Measurements from ENCODE around the gene CDS2.
A peak's percentile ranks its signal among the peaks of the same experiment; 100 is the strongest.

The CDS2 gene

GRCh38 chr20:5085380-5085779, 41.4 kb upstream of the CDS2 start:
- no peak overlapping the region for H2AFZ ChIP-seq (ENCODE audit: insufficient read depth, low read length, poor library complexity)
- H2BK5ac ChIP-seq (ENCODE audit: low read depth, low read length, poor library complexity): no peak overlapping the region
- H3K36me3 ChIP-seq (ENCODE audit: control insufficient read depth in 1 of 2, insufficient read depth in 2 of 2, low read length in 2 of 2): no peaks in the 10 kb centered on the region
- H3K18ac ChIP-seq (ENCODE audit: low read length): no peak overlapping the region
- no peaks in the 10 kb centered on the region for H3K79me1 ChIP-seq (ENCODE audit: low read length)
- H3K4ac ChIP-seq (ENCODE audit: low read depth, low read length): no peak overlapping the region
- H3K79me2 ChIP-seq (ENCODE audit: control insufficient read depth, insufficient read depth, low read length, poor library complexity): no peaks in the 10 kb centered on the region
- peaks cover 0 to 2% of the 10 kb centered on the region in 2 experiments for H3K4me1 ChIP-seq (ENCODE audit: control insufficient read depth in 1 of 2, insufficient read depth in 2 of 2, low read length in 2 of 2)
- H3K9me3 ChIP-seq (ENCODE audit: insufficient read depth, low read depth, low read length): no peaks in the 10 kb centered on the region
- H2BK120ac ChIP-seq (ENCODE audit: insufficient read depth, low read length, poor library complexity): no peak overlapping the region
- no peak overlapping the region for H4K12ac ChIP-seq (ENCODE audit: low read depth, low read length)
- H4K8ac ChIP-seq (ENCODE audit: low read depth, low read length): no peak overlapping the region
- no peak overlapping the region for H3K9ac ChIP-seq (ENCODE audit: low read length)
- WGBS (ENCODE audit: extremely low coverage, insufficient coverage, insufficient read length): no CpG with 5 or more reads among the region's 4 CpGs
- no peak overlapping the region for H4K91ac ChIP-seq (ENCODE audit: low read depth, low read length)
- H3K4me3 ChIP-seq (ENCODE audit: low read depth, low read length): no peak overlapping the region
- DNase-seq: peak; percentile 89 to 90
- no peak overlapping the region for H3K4me2 ChIP-seq (ENCODE audit: low read length)
- H3K23ac ChIP-seq (ENCODE audit: low read length): no peak overlapping the region
- H2AK5ac ChIP-seq (ENCODE audit: low read length): no peak overlapping the region
- no peak overlapping the region for H3K14ac ChIP-seq (ENCODE audit: low read length)
- H3K27me3 ChIP-seq (ENCODE audit: insufficient read depth, low read length): no peaks in the 10 kb centered on the region
- H2BK12ac ChIP-seq (ENCODE audit: low read length): no peak overlapping the region
- no peak overlapping the region for H3K27ac ChIP-seq (ENCODE audit: low read depth, low read length)

GRCh38 chr20:5088688-5089087, 38.1 kb upstream of the CDS2 start:
- Histone ChIP-seq H3K23ac (ENCODE audit: low read length) (no peak overlapping the region), H3K4me2 (ENCODE audit: low read length) (no peak overlapping the region), H3K9ac (ENCODE audit: low read length) (no peak overlapping the region), H2BK120ac (ENCODE audit: insufficient read depth, low read length, poor library complexity) (no peak overlapping the region), H2BK12ac (ENCODE audit: low read length) (no peak overlapping the region), H3K4ac (ENCODE audit: low read depth, low read length) (no peak overlapping the region), H4K12ac (ENCODE audit: low read depth, low read length) (no peak overlapping the region), H3K27me3 (ENCODE audit: insufficient read depth, low read length) (no peaks in the 10 kb centered on the region), H3K27ac (ENCODE audit: low read depth, low read length) (no peak overlapping the region), H3K14ac (ENCODE audit: low read length) (no peak overlapping the region), H4K91ac (ENCODE audit: low read depth, low read length) (no peak overlapping the region), H2BK5ac (ENCODE audit: low read depth, low read length, poor library complexity) (no peak overlapping the region), H3K79me2 (ENCODE audit: control insufficient read depth, insufficient read depth, low read length, poor library complexity) (no peaks in the 10 kb centered on the region), H3K9me3 (ENCODE audit: insufficient read depth, low read depth, low read length) (no peaks in the 10 kb centered on the region), H4K8ac (ENCODE audit: low read depth, low read length) (no peak overlapping the region), H3K79me1 (ENCODE audit: low read length) (no peaks in the 10 kb centered on the region), H2AK5ac (ENCODE audit: low read length) (no peak overlapping the region), H3K36me3 (ENCODE audit: control insufficient read depth in 1 of 2, insufficient read depth in 2 of 2, low read length in 2 of 2) (no peaks in the 10 kb centered on the region), H3K4me3 (ENCODE audit: low read depth, low read length) (no peak overlapping the region), H3K18ac (ENCODE audit: low read length) (no peak overlapping the region), H3K4me1 (ENCODE audit: control insufficient read depth in 1 of 2, insufficient read depth in 2 of 2, low read length in 2 of 2) (no peaks in the 10 kb centered on the region), H2AFZ (ENCODE audit: insufficient read depth, low read length, poor library complexity) (no peak overlapping the region)
- no peak for DNase-seq
- no CpG with 5 or more reads among the region's 3 CpGs for WGBS (ENCODE audit: extremely low coverage, insufficient coverage, insufficient read length)

- Histone ChIP-seq H3K27me3 (ENCODE audit: insufficient read depth, low read length) (no peaks in the 10 kb centered on the region), H3K9me3 (ENCODE audit: insufficient read depth, low read depth, low read length) (no peaks in the 10 kb centered on the region), H2BK12ac (ENCODE audit: low read length) (no peak overlapping the region), H3K4me3 (ENCODE audit: low read depth, low read length) (no peak overlapping the region), H3K23ac (ENCODE audit: low read length) (no peak overlapping the region), H2AFZ (ENCODE audit: insufficient read depth, low read length, poor library complexity) (no peak overlapping the region), H3K36me3 (ENCODE audit: control insufficient read depth in 1 of 2, insufficient read depth in 2 of 2, low read length in 2 of 2) (no peaks in the 10 kb centered on the region), H3K27ac (ENCODE audit: low read depth, low read length) (no peak overlapping the region), H3K9ac (ENCODE audit: low read length) (no peak overlapping the region), H3K14ac (ENCODE audit: low read length) (no peak overlapping the region), H3K4me1 (ENCODE audit: control insufficient read depth in 1 of 2, insufficient read depth in 2 of 2, low read length in 2 of 2) (no peaks in the 10 kb centered on the region), H3K18ac (ENCODE audit: low read length) (no peak overlapping the region), H4K12ac (ENCODE audit: low read depth, low read length) (no peak overlapping the region), H2BK120ac (ENCODE audit: insufficient read depth, low read length, poor library complexity) (no peak overlapping the region), H2BK5ac (ENCODE audit: low read depth, low read length, poor library complexity) (no peak overlapping the region), H2AK5ac (ENCODE audit: low read length) (no peak overlapping the region), H3K79me1 (ENCODE audit: low read length) (no peaks in the 10 kb centered on the region), H3K4ac (ENCODE audit: low read depth, low read length) (no peak overlapping the region), H4K91ac (ENCODE audit: low read depth, low read length) (no peak overlapping the region), H3K4me2 (ENCODE audit: low read length) (no peak overlapping the region), H4K8ac (ENCODE audit: low read depth, low read length) (no peak overlapping the region), H3K79me2 (ENCODE audit: control insufficient read depth, insufficient read depth, low read length, poor library complexity) (no peaks in the 10 kb centered on the region)
- DNase-seq: no peak
- no CpG with 5 or more reads among the region's 4 CpGs for WGBS (ENCODE audit: extremely low coverage, insufficient coverage, insufficient read length)
These were observed 36.6 kb upstream of the CDS2 start for GRCh38 chr20:5090191-5090590.

GRCh38 chr20:5091902-5092301, 34.9 kb upstream of the CDS2 start:
- H3K79me1 ChIP-seq (ENCODE audit: low read length): no peaks in the 10 kb centered on the region
- no peaks in the 10 kb centered on the region for H3K79me2 ChIP-seq (ENCODE audit: control insufficient read depth, insufficient read depth, low read length, poor library complexity)
- H4K8ac ChIP-seq (ENCODE audit: low read depth, low read length): no peak overlapping the region
- peaks cover 3 to 11% of the 10 kb centered on the region in 2 experiments for H3K36me3 ChIP-seq (ENCODE audit: control insufficient read depth in 1 of 2, insufficient read depth in 2 of 2, low read length in 2 of 2)
- no peak overlapping the region for H2AK5ac ChIP-seq (ENCODE audit: low read length)
- DNase-seq: no peak
- H2BK5ac ChIP-seq (ENCODE audit: low read depth, low read length, poor library complexity): no peak overlapping the region
- H3K27me3 ChIP-seq (ENCODE audit: insufficient read depth, low read length): no peaks in the 10 kb centered on the region
- H3K4me2 ChIP-seq (ENCODE audit: low read length): no peak overlapping the region
- H3K27ac ChIP-seq (ENCODE audit: low read depth, low read length): no peak overlapping the region
- H4K12ac ChIP-seq (ENCODE audit: low read depth, low read length): no peak overlapping the region
- no peak overlapping the region for H3K23ac ChIP-seq (ENCODE audit: low read length)
- no CpG with 5 or more reads among the region's 6 CpGs for WGBS (ENCODE audit: extremely low coverage, insufficient coverage, insufficient read length)
- no peak overlapping the region for H2AFZ ChIP-seq (ENCODE audit: insufficient read depth, low read length, poor library complexity)
- H2BK120ac ChIP-seq (ENCODE audit: insufficient read depth, low read length, poor library complexity): no peak overlapping the region
- no peak overlapping the region for H3K4me3 ChIP-seq (ENCODE audit: low read depth, low read length)
- H3K18ac ChIP-seq (ENCODE audit: low read length): no peak overlapping the region
- no peaks in the 10 kb centered on the region for H3K4me1 ChIP-seq (ENCODE audit: control insufficient read depth in 1 of 2, insufficient read depth in 2 of 2, low read length in 2 of 2)
- no peak overlapping the region for H3K9ac ChIP-seq (ENCODE audit: low read length)
- H4K91ac ChIP-seq (ENCODE audit: low read depth, low read length): no peak overlapping the region
- H3K14ac ChIP-seq (ENCODE audit: low read length): no peak overlapping the region
- no peak overlapping the region for H3K4ac ChIP-seq (ENCODE audit: low read depth, low read length)
- H3K9me3 ChIP-seq (ENCODE audit: insufficient read depth, low read depth, low read length): no peaks in the 10 kb centered on the region
- no peak overlapping the region for H2BK12ac ChIP-seq (ENCODE audit: low read length)
